Measurements from ENCODE around the gene RBMS3.

DNA sequence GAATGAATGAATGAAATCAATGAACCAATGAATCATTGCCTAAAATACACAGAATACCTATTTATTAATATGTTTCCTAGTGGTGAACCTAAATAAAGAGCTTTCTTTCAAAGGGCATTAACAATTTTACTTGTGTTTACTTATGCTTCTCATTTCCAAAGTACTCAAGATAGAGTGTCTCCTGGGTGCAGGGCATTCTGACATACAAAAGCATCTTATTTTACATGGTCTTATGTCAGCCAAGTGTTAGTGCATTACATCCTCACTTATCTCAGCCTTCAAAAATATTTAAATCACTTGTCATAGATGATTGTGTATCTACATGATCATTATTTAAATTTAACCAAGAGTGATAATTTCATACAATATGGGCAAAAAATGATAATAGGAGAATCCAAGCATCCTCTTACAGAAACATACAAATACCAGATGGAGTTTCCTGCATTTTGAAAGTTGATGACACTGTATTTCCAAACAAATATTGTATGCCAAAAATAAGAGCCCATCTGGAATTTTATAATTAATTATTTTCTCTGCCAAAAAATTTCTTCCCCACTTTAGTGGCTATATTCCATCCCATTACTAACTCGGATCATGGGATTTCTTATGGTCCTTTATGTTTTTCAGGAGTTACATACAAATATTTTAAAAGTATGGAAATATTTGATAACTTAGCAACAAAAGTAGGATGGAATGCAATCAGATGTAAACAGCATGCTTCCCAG is 279.0 kb downstream of the RBMS3 start:
- TF ChIP-seq POLR2A (IDR thresholded peaks at IDR 0.05): no peak
- TF ChIP-seq, protein P1, sequence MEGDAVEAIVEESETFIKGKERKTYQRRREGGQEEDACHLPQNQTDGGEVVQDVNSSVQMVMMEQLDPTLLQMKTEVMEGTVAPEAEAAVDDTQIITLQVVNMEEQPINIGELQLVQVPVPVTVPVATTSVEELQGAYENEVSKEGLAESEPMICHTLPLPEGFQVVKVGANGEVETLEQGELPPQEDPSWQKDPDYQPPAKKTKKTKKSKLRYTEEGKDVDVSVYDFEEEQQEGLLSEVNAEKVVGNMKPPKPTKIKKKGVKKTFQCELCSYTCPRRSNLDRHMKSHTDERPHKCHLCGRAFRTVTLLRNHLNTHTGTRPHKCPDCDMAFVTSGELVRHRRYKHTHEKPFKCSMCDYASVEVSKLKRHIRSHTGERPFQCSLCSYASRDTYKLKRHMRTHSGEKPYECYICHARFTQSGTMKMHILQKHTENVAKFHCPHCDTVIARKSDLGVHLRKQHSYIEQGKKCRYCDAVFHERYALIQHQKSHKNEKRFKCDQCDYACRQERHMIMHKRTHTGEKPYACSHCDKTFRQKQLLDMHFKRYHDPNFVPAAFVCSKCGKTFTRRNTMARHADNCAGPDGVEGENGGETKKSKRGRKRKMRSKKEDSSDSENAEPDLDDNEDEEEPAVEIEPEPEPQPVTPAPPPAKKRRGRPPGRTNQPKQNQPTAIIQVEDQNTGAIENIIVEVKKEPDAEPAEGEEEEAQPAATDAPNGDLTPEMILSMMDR (IDR thresholded peaks at IDR 0.05): no peak
